Spinal cord (tissue), 10 donors: ENCODE results near the gene LDLRAD4. TPM values are rescaled to one million over a fixed set of nuclear protein-coding genes. Genes with fewer than 3 reads are reported as not detected.

Experiments
- DNase-seq, 6 donors: peaks; one replicate each; pipeline versions ENCODE4 v3.0.0 to v3.0.0-alpha.2; 2013 to 2015; ENCODE audit warnings: low spot score in 6 of 6, low read depth in 4 of 6
- H3K27ac ChIP-seq: one replicate; pipeline ENCODE4 v1.5.1; 2013; ENCODE audit warnings: low read depth, low read length, control low read depth
- H3K27me3 ChIP-seq: one replicate; pipeline ENCODE4 v1.6.1; 2013; ENCODE audit warnings: low read length; ENCODE audit not compliant: control insufficient read depth, insufficient read depth
- H3K36me3 ChIP-seq: one replicate; pipeline ENCODE4 v1.6.1; 2013; ENCODE audit warnings: low read length; ENCODE audit not compliant: control insufficient read depth, insufficient read depth
- H3K4me1 ChIP-seq: one replicate; pipeline ENCODE4 v1.6.1; 2013; ENCODE audit warnings: low read length; ENCODE audit not compliant: control insufficient read depth, insufficient read depth
- H3K4me3 ChIP-seq: one replicate; pipeline ENCODE4 v1.5.1; 2013; ENCODE audit warnings: low read depth, low read length, control low read depth
- H3K9me3 ChIP-seq: one replicate; pipeline ENCODE4 v1.6.1; 2013; ENCODE audit warnings: low read length; ENCODE audit not compliant: control insufficient read depth, insufficient read depth
- WGBS: methylation state at CpG from one replicate; pipeline ENCODE4 v1.1.5; 2013; ENCODE audit warnings: missing lambda C conversion rate; ENCODE audit not compliant: insufficient coverage; 5-methylcytosine and 5-hydroxymethylcytosine counted together
- polyA plus RNA-seq, 2 donors: library from polyadenylated mRNA; unstranded; fragments of 120-200 nt; gene quantifications; one replicate each; pipeline ENCODE4 v1.2.1, GENCODE V29; 2013; ENCODE audit not compliant: insufficient read length in 2 of 2
- total RNA-seq, 2 donors: library from RNA; depleted of rRNA in 1 of 2; stranded (reverse); fragments of 120-200 nt in 1 of 2; fragments of >200 nt in 1 of 2; gene quantifications; one replicate each; pipeline versions ENCODE4 v1.2.3 to v1.2.4, GENCODE V29; 2013 to 2014
- donor health status: healthy.

The LDLRAD4 gene
- total and polyA plus RNA-seq, 4 donors = 26.7 to 67.7 (median 38.5) TPM

DNA sequence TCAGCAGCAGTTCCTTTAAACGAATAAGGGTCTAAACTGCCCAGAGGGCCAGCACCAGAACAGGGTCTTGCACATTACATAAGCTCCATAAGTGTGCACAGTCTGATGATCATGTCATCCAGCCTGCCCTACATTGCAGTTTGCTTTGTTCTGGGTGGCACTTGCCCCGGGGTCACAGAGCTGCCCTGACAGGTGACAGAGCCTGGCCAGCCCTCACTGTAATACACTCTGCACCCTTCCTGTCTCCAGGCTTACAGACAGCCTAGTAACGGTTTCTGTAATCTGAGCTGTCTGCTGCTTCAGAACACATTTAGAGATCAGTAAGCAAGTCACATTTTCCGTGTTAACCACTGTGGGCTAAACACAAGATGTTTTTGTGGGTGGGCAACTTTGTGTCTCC lies 294.5 kb downstream of the LDLRAD4 start:
- no peak for DNase-seq
- Histone ChIP-seq H3K9me3 (peaks cover 10% of the 10 kb centered on the region), H3K36me3 (no peaks in the 10 kb centered on the region), H3K27me3 (no peaks in the 10 kb centered on the region), H3K4me1 (no peaks in the 10 kb centered on the region), H3K4me3 (no peak overlapping the region), H3K27ac (no peak overlapping the region)
- 25% methylated on average over 2 of the region's 4 CpGs for WGBS

- DNase-seq = no peak
- Histone ChIP-seq H3K27ac (no peak overlapping the region), H3K27me3 (no peaks in the 10 kb centered on the region), H3K4me3 (no peak overlapping the region), H3K36me3 (no peaks in the 10 kb centered on the region), H3K9me3 (peaks cover 6% of the 10 kb centered on the region), H3K4me1 (no peaks in the 10 kb centered on the region)
- WGBS = 96% methylated on average over 5 of the region's 5 CpGs
Observed at GRCh38 chr18:13513481-13513880, 294.9 kb downstream of the LDLRAD4 start.

DNA sequence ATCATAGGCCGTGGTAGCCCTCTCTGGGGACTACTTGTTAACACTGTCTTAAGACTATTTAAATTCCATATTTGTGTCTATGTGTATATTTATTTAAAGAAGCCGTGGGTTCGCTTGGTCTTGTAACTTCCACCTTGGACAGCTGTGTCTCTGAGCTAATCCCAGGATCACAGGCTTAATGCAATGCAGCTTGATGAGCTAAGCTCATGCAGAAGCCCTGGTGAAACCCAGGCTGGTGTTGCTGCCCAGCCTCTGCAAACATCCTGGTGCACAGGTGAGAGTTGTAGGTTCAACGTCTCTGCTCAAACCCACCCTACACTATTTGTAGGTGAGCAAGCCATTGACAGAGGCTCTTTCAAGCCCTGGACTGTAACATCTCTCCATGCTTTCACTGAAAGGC lies 296.0 kb downstream of the LDLRAD4 start:
- no peaks in the 10 kb centered on the region for H3K4me1 ChIP-seq
- no peak overlapping the region for H3K27ac ChIP-seq
- WGBS = 100% methylated on average over 3 of the region's 4 CpGs
- DNase-seq = no peak
- H3K27me3 ChIP-seq = no peaks in the 10 kb centered on the region
- H3K9me3 ChIP-seq = no peaks in the 10 kb centered on the region
- no peaks in the 10 kb centered on the region for H3K36me3 ChIP-seq
- no peak overlapping the region for H3K4me3 ChIP-seq

DNA sequence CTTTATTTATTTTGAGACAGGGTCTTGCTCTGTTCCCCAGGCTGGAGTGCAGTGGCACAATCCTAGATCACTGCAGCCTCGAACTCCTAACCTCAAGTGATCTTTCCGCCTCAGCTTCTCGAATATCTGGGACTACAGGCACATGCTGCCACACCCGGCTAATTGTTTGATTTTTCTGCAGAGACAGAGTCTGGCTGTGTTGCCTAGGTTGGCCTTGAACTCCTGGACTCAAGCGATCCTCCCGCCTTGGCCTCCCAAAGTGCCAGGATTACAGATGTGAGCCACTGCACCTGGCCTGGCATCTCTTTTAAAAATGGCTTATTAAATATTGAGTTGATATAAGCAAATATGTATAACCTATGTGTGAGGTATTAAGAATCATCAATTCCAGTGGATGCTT lies 298.3 kb downstream of the LDLRAD4 start:
- Histone ChIP-seq H3K4me1 (no peaks in the 10 kb centered on the region), H3K4me3 (no peak overlapping the region), H3K27me3 (no peaks in the 10 kb centered on the region), H3K27ac (no peak overlapping the region), H3K9me3 (no peaks in the 10 kb centered on the region), H3K36me3 (no peaks in the 10 kb centered on the region)
- 94% methylated on average over 6 of the region's 6 CpGs for WGBS
- DNase-seq = no peak

GRCh38 chr18:13517369-13517768 lies 298.8 kb downstream of the LDLRAD4 start:
- no peak for DNase-seq
- Histone ChIP-seq H3K27me3 (no peaks in the 10 kb centered on the region), H3K4me3 (no peak overlapping the region), H3K9me3 (no peaks in the 10 kb centered on the region), H3K27ac (no peak overlapping the region), H3K36me3 (no peaks in the 10 kb centered on the region), H3K4me1 (no peaks in the 10 kb centered on the region)
- 94% methylated on average over 5 of the region's 7 CpGs for WGBS

DNA sequence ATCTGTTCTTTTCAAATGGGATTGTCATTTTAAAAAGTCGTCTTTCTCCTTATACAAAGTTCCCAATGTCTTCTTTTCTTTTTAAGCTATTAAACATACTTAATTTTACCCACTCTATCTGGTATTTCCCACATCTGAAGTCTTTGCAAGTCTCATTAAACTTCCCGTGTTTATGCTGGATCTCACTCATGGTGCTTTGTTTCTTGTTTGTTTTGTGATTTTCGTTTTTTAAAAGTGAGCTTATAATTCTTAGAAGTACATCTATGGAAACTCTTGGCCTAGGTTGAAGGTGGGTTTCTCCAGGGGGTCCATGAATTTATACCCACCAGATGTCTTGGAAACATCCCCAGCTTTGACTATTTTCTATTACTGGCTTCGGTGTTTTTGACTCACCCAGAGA lies 299.8 kb downstream of the LDLRAD4 start:
- no peaks in the 10 kb centered on the region for H3K27me3 ChIP-seq
- DNase-seq = no peak
- 83% methylated on average over 1 of the region's 4 CpGs for WGBS
- peaks cover 2% of the 10 kb centered on the region for H3K36me3 ChIP-seq
- H3K27ac ChIP-seq = no peak overlapping the region
- no peaks in the 10 kb centered on the region for H3K4me1 ChIP-seq
- no peak overlapping the region for H3K4me3 ChIP-seq
- H3K9me3 ChIP-seq = no peaks in the 10 kb centered on the region

DNA sequence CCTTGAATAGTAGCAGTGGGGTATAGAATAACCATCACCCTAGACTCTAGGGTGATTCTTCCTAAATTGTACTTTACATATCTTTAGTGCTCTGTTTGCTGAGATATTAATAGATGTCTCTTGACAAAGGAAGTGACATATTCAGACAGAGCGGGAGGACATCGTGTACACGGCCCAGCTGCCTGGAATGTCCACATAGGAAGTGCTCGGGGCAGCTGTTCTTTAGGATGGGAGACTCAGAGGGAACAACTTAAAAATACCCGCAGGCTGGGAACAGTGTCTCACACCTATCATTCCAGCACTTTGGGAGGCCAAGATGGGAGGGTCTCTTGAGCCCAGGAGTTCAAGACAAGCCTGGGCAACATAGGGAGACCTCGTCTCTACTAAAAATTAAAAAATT lies 301.7 kb downstream of the LDLRAD4 start:
- Histone ChIP-seq H3K36me3 (peaks cover 3% of the 10 kb centered on the region), H3K27me3 (no peaks in the 10 kb centered on the region), H3K4me1 (no peaks in the 10 kb centered on the region), H3K9me3 (no peaks in the 10 kb centered on the region), H3K4me3 (no peak overlapping the region), H3K27ac (no peak overlapping the region)
- WGBS = 85% methylated on average over 4 of the region's 6 CpGs
- DNase-seq = no peak

DNA sequence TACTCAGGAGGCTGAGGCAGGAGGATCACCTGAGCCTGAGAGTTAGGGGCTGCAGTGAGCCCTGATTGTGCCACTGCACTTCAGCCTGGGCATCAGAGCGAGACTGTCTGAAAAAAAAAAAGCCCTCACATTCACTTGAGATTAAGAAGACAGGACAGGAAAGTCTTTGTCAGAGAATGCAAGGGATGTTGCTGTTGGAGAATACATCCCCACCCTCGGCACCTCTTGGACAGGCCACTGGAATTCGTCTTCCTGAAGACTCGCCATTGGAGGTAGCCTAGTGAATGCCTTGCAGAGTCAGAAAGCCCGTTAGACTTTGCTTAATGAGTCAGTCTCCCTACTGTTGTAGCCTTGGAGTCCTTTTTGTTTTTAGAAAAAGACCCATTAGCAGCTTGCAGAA lies 302.2 kb downstream of the LDLRAD4 start:
- WGBS = 70% methylated on average over 4 of the region's 5 CpGs
- no peaks in the 10 kb centered on the region for H3K4me1 ChIP-seq
- no peak for DNase-seq
- H3K9me3 ChIP-seq = no peaks in the 10 kb centered on the region
- H3K36me3 ChIP-seq = peaks cover 3% of the 10 kb centered on the region
- no peak overlapping the region for H3K27ac ChIP-seq
- no peaks in the 10 kb centered on the region for H3K27me3 ChIP-seq
- no peak overlapping the region for H3K4me3 ChIP-seq

GRCh38 chr18:13521418-13521817 lies 302.9 kb downstream of the LDLRAD4 start:
- no peak overlapping the region for H3K4me3 ChIP-seq
- H3K27ac ChIP-seq = no peak overlapping the region
- H3K27me3 ChIP-seq = no peaks in the 10 kb centered on the region
- 87% methylated on average over 3 of the region's 4 CpGs for WGBS
- no peak for DNase-seq
- no peaks in the 10 kb centered on the region for H3K4me1 ChIP-seq
- peaks cover 3% of the 10 kb centered on the region for H3K36me3 ChIP-seq
- H3K9me3 ChIP-seq = no peaks in the 10 kb centered on the region

- Histone ChIP-seq H3K4me3 (no peak overlapping the region), H3K4me1 (no peaks in the 10 kb centered on the region), H3K27ac (no peak overlapping the region), H3K27me3 (no peaks in the 10 kb centered on the region), H3K36me3 (peaks cover 3% of the 10 kb centered on the region), H3K9me3 (no peaks in the 10 kb centered on the region)
- 80% methylated on average over 1 of the region's 2 CpGs for WGBS
- no peak for DNase-seq
Observed at GRCh38 chr18:13522256-13522655, 303.7 kb downstream of the LDLRAD4 start.
